ENCODE measurements around the gene KIF13A. TPM values are rescaled to one million over a fixed set of nuclear protein-coding genes. Genes with fewer than 3 reads are reported as not detected.

KIF13A gene
- total RNA-seq, 2 donors from 2014 or later = 40.5 to 47.0 TPM

DNA sequence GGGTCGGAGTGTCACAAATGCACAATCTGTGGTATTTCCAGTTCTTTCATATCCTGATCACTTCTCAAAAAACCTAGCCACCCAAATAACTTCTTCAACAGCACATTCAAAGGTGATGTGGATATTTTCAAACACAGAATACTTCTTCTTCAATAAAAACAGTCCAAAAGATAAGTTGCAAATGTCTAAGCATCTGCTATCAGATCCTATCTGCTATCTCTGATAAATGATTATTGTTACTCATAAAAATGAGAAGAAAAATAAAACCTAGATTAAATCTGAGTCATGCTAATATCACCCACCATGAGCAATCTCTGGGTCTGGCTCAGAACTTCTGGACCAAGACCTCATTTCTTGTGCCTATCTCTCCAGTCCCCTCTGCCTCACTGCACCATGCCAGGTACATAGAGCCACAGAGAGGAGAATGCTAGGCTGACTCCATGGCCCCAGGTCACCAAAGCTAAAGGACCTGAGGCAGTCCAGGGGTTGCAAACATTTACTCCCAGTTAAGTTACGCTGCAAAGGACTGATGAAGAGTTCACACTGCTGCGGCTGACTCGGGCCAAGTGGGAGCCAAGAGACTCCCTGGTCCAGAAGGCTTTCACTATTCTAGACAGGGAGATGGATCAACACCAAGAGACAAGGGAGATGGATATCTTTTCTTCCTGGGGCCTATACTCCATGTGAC lies 101.4 kb downstream of the KIF13A start:
- DNase-seq (no peak), ATAC-seq (no peak)
- intact Hi-C loops (cut with DNase I, micrococcal nuclease) = no loop called here

DNA sequence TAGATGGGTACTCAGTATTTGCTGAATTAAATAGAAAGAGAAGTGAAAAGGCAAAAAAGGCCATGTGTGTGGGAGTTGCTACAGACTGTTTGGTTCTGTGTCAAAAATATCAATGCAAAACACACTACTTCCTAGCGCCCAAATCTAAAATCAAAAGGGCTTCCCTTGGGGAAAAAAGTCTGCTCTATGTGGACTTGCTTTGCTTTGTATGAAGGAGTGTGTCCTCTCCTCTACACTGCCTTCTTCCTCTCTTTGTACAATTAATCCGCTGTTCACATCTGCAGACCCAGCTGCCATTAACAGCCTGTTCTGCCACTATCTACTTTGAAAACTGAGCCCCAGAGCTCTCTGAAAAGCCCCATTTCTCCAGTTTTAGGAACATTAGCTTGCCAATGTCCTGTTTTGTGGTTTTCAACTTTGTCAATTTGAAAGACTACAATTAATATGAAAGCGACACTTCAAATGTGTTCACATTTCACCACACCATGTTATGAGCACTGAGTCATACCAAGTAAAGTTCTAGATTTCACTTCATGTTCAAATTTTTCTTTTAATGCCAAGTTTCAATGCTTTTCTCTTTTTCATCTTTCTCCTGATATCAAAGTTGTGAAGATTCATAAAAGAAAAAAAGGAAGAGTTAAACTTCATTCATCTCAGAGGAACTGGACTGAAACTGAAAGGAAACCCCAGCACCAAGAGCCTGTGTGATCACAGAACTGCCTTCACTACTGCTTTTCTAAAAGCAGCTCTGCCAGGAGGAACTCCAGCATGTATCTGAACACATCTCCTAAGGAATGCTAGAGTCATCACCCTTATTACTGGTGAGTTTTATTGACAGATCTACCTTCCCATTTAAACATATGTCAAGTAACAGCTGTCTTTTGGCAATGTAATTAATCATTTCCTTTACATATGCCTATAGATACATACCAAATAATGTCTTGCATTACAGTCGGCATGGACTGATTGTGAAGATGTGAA lies 102.6 kb downstream of the KIF13A start:
- intact Hi-C loops (cut with DNase I, micrococcal nuclease) = no loop called here
- no peak for ATAC-seq
- DNase-seq = no peak

DNA sequence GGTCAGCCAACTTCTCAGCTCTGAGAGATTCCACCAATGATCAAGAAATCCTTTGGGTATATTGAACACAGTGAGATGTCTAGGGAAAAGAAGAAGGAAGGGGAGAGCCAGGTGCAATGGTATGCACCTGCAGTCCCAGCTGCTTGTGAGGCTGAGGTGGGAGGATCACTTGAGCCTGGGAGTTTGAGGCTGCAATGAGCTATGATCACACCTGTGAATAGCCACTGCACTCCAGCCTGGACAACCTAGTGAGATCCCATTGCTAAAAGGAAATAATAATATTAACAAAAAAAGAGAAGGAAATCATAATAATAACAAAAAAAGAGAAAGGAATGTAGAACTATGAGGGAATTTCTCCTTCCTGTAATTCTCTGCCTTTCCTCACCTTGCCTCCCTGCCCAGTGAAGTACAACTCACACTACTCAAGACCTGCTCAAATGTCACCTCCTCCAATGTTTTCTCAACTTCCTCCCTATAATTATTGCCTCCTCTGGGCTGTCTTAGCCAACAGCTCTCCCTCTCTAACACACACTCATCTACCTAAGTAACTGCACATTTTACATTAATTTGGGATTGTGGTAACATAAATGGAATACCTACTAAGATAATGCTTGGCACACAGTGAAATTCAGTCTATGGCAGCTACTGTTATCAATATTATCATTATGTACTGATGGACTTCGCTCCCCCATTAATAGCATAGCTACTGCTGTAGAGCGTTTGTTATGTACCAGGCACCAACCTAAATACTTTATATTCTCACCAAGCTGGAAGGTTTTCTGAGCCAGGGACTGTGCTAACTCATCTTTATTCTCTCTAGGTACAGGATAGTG lies 103.6 kb downstream of the KIF13A start:
- intact Hi-C loops (cut with DNase I, micrococcal nuclease) = no loop called here
- DNase-seq (no peak), ATAC-seq (no peak)

DNA sequence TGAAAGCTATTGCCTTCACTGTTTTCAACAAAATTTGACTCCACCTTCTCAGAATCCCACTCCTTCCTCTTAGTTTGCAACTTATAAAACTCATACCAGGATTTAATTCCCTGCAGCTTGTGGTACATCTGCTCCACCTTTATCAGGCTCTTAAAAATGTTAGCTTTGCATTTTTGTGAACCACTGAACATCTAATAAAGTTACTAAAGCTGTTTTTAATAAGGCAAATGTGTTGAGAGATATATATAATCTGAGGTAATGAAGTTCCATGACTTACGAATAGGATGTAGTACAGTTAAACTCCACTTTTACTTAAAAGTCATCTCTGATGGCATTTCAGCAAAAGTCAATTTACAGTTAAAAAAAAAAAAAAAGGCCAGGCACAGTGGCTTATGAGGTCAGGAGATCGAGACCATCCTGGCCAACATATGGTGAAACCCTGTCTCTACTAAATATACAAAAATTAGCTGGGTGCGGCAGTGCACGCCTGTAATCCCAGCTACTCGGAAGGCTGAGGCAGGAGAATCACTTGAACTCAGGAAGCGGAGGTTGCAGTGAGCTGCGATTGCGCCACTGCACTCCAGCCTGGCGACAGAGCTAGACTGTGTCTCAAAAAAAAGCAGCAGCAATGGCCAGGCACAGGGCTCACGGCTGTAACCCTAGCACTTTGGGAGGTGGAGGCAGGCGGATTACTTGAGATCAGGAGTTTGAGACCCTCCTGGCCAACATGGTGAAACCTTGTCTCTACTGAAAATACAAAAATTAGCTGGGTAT lies 106.2 kb downstream of the KIF13A start:
- DNase-seq (no peak), ATAC-seq (no peak)
- intact Hi-C loops (cut with DNase I, micrococcal nuclease) = no loop called here

DNA sequence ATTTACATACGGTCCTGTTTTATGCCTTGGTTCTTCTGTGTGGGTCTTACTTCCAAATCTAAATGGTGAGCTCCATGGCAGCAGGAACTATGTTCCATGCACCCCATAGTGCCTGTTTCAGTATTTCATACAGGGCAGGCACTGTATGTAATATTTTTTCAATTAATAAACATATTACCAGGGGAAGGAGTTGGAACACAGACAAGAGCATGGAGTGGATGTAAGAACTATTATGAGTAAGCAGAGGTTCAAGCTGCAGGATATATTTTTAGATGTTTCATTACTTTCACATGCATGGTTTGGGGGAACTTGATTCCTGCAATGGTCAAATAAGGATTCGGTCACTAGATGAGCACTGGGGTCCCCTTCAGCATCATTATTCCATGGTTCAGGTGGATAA lies 108.3 kb downstream of the KIF13A start:
- intact Hi-C loops (cut with DNase I, micrococcal nuclease) = no loop called here
- DNase-seq (no peak), ATAC-seq (no peak)

DNA sequence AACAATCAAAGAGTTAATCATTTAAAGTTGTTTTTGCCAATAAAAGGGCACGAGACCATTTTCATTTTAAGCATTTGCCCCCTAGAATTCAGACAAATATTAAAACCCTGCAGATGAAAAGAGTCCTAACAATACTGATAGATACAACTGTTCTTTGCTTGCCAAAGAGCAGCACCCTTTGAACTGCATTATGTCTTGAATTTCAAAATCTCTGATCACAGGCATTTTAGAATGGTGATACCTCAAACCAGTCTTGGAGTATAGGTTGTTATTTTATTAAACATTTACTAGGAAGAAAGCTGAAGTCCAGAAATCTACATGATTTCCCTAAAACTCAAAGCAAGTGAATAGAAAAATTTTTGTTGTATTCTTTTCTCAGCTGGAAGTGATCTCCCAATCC lies 108.7 kb downstream of the KIF13A start:
- ATAC-seq = no peak
- DNase-seq = no peak
- intact Hi-C loops (cut with DNase I, micrococcal nuclease) = no loop called here

DNA sequence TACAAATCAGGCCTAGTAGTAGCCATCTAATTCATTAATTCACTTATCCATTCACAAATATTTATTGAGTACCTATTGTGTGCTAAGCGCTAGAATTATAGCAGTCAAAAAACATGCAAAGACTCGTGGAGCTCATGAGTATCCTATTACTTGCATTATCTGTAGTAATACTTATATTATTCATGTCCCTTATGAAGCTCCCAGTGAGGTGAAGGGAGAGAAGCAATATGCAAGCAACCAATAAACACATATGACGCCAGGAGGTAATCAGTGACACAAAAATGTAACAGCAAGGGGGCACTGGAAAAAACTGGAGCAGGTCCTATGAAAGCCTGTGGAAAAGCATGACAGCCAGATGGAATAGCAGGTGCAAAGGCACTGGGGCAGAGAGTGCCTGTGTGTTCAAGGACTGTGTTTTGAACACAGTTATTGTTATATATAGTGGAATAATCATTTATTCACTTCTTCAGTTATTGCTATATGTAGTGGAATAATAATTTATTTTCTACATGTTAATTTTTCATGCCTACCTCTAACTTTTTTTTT lies 109.5 kb downstream of the KIF13A start:
- ATAC-seq (no peak), DNase-seq (no peak)
- intact Hi-C loops (cut with DNase I, micrococcal nuclease) = no loop called here

DNA sequence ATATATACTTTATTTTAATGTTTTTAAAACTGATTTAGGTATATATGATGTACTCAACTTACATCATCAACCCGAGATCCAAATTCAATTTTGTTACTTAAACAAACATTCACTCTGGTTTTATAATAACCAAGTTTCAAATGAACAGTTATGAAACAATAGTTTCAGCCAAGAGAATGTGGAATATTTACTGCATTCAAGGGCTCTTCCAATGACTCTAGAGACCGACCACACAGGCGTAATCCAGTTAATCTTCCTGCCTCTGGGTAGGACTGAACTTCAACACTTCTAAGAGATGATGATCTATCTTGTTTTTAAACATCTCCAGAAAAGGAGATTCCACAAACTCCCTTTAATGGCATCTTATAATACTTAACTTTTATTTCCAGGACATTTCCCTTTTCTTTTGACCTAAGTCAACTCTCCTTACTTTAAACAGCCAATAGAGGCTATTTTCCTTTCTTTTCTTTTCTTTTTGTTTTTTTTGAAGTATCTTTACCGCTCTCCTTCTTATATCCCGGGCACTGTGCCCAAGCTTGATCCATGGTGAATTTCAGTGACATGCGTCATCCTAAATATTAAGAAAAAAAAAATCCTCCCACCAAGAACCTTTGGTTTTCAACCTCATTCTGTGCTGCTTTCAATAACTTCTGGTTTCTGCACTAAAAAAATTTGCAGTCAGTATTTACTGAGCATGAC lies 110.1 kb downstream of the KIF13A start:
- ATAC-seq = no peak

DNA sequence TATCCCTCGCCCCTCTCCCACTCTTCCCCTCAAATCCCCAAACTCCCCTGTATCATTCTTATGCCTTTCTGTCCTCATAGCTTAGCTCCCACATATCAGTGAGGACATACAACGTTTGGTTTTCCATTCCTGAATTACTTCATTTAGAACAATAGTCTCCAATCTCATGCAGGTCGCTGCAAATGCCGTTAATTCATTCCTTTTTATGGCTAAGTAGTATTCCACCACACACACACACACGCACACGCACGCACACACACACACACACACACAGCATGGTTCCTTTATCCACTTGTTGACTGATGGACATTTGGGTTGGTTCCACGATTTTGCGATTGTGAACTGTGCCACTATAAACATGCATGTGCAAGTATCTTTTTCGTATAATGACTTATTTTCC lies 112.7 kb downstream of the KIF13A start:
- no peak for ATAC-seq
- intact Hi-C loops (cut with DNase I, micrococcal nuclease) = no loop called here

More for the DNA sequence above, 110.1 kb downstream of the KIF13A start:
- DNase-seq = no peak
- intact Hi-C loops (cut with DNase I, micrococcal nuclease) = no loop called here

DNA sequence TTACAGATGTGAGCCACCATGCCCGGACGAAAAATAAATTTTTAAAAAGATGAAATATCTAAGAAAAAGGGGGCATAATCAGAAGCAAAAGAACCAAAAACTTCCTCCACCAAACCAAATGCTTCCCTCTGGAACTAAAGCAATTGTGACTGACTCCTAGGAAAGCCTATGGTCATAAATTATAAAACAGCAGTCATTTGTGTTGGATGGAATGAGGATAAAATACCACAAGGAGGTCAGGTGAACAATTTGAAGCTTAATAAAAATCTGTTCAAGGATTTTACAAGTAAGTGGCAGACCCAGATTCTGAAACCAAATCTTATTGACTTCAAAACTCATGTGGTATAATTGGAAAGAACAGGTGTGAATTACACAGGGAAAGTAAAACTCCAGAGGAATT lies 114.5 kb downstream of the KIF13A start:
- no peak for DNase-seq
- intact Hi-C loops (cut with DNase I, micrococcal nuclease) = no loop called here
- ATAC-seq = no peak

More for the DNA sequence above, 112.7 kb downstream of the KIF13A start:
- no peak for DNase-seq

DNA sequence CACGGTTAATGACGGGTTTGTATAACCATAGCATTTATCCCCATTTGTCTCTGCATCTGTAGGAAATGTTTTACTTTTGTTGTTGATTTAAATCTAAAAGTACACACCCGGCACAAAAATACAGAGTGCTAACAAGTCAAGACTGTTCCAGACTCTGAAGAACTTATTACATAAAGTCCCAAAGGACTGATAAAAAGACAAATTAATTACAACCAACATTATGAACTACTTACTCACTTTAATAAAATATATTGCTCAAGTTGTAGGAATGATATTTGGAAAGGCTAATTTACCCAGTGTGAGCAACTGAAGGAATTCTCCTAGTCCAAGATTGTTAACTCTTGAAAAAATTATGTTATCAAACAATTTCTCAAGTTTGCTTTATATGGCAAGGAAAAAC lies 115.6 kb downstream of the KIF13A start:
- DNase-seq (no peak), ATAC-seq (no peak)
- intact Hi-C loops (cut with DNase I, micrococcal nuclease) = no loop called here

DNA sequence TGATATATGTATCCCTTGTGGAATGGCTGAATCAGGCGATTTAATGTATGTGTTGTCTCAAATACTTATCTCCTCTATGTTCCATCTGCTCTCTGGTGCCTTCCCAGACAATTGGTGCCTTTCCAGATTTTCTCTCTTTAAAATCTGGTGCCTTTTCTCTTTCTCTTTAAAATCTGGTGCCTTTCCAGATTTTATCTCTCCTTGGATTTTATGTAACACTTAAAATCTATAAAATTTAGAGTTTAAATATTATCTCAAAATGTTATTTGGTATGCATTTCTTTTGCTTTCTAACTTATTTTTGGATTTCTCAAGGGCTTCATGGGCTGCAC lies 116.3 kb downstream of the KIF13A start:
- ATAC-seq = no peak
- no peak for DNase-seq
- intact Hi-C loops (cut with DNase I, micrococcal nuclease) = no loop called here

DNA sequence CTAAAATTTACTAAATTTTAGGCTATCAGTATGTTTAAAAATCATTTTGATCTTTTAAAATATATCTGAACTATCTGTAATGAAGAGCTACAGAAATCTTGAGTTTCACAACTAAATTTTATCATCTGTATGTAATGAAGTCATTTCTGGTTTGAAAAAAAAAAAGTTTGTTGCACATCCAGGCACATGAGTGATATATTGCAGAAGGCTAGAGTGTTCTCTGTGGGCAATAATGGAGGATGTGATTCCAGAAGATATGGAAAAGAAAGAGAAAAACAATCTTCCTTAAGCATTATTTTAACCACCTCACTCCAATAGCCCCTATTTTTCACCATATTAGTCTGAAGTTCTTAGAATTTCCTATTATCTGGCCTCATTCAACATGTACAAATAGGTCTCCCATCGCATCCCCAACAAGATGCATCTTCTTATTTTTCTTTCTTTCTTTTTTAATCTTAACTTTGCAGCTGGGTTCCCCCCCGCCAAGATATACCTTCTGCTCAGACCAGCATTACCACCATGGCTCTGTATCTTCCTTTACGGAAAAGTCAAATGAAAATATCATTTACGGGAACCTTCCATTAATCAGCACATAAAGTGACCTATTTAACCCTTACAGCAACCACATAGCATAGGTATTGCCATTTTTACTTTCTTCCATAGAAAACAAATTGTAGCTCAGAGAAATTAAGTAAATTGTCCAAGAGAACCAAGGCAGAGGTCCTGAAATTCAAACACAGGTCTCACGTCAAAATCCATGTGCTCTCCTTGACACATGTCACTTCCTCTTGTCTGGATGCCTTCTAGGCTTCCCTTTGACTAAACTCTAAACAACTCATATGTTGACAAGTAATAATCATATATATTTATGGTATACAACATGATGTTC lies 116.9 kb downstream of the KIF13A start:
- intact Hi-C loops (cut with DNase I, micrococcal nuclease) = no loop called here
- no peak for DNase-seq
- no peak for ATAC-seq

DNA sequence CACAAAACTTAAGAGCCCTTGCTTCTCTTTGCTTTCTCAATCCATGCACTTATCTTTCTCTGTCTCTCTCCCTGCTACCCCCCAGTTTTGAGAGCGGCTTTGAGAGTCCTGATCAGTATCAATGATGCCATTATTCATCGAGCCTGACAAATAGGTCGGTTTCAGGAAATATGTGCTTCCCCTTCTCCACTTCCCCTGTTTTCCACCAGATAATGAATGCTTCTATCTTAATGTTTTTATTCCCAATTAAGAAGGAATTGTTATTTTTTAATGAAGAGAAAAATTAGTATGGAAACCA lies 117.7 kb downstream of the KIF13A start:
- no peak for ATAC-seq
- intact Hi-C loops (cut with DNase I, micrococcal nuclease) = loop anchor here in 1 of 2 donors (10.0 kb wide), 1 partner anchor 115 kb away; the partner anchor contains the start of gene KIF13A

DNA sequence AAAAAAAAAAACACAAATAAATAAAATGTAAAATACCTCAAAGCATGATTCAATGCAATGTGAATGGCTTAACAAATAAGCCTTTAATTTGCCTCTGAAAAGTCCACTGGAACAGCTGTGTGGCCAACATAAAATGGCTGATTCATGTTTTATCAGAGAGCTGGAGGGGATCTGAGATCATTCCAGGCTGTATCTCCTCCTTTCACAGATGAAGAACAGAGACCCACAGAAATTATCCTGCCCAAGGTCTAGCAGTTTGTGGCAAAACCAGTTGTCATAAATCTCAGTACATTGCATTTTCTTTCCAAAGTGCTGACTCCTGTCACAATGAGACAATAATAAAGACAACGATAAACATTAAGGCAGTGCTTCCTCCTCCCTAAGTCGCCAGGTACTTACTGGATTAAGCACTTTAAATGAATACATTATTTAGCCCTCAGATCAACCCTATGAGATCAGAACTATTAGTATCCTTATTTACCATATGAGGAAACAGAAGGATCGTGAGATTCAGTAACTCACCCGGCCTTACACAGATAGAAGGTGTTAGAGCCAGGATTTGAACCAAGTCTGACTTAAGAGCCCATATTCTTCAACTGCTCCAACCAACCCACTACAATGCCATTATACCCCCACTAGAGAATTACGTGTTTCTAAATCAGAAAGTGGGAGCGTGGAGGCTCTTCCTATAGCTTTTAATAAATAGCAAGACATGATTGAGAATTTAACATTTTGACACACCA lies 118.3 kb downstream of the KIF13A start:
- no peak for ATAC-seq
- no peak for DNase-seq
- intact Hi-C loops (cut with DNase I, micrococcal nuclease) = loop anchor here in 1 of 2 donors (10.0 kb wide), 1 partner anchor 116 kb away; the partner anchor contains the start of gene KIF13A

More for the DNA sequence above, 117.7 kb downstream of the KIF13A start:
- DNase-seq = no peak

DNA sequence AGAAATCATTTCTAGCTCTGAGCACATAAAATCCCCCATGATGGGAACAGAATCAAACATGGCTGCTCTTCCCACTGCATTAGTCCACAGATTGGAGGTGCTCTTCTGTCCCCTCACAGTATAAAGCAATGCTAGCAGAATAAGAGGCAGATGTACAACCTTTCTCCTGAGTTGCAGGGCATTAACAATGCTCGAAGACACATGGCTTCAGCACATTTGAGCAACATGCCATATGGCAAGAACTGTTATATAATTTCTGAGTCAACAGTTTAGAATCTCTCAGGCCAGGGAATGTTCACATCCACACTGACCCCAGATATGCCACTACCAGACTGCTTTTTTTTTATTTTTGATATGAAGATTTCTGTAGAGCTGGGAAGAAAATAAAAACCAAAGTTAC lies 119.6 kb downstream of the KIF13A start:
- intact Hi-C loops (cut with DNase I, micrococcal nuclease) = loop anchor here in 1 of 2 donors (10.0 kb wide), 1 partner anchor 117 kb away; the partner anchor contains the start of gene KIF13A
- ATAC-seq (no peak), DNase-seq (no peak)

Data from left colon (tissue), 2 donors.